ENCODE measurements around the gene HOATZ.
A peak's percentile ranks its signal among the peaks of the same experiment; 100 is the strongest.

HOATZ gene

GRCh38 chr11:111585371-111585770 lies 70.8 kb downstream of the HOATZ start:
- DNase-seq: no peak

- peak; percentile 74 for DNase-seq
These were observed 71.8 kb downstream of the HOATZ start for GRCh38 chr11:111586388-111586831.

Data from eye (tissue), 1 donor.